ENCODE measurements around the gene SMIM10L2A. TPM values are rescaled to one million over a fixed set of nuclear protein-coding genes. Genes with fewer than 3 reads are reported as not detected.

The SMIM10L2A gene
- total RNA-seq, 4 donors from 2014 or later: 0.83 to 1.6 (median 1.2) TPM

DNA sequence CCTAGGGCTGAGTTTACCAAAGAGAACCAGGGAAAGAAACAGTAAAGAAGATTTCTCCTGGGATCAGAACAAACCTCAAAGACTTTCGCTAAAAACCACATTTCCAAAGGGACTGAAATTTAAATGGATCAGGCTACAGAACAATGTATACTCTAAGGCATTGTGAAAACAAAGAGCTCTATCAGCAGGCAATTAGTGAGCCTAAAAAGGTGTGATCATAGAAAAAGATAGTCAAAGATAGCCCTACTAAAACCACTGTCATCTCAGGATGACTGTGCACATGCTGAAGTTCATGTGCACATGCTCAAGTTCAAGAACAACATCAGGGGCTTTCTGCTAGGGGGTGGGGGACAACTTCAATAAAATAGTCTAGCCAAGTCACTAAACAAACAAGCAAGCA, 12.9 kb upstream of the SMIM10L2A start:
- Histone ChIP-seq H3K9me3 (no peaks in the 10 kb centered on the region), H3K27ac (replicated peaks in 1 of 4) (no peak overlapping the region), H3K4me3 (no peak overlapping the region), H3K36me3 (no peaks in the 10 kb centered on the region), H3K27me3 (peaks cover 0 to 6% (median 0%) of the 10 kb centered on the region in 4 donors), H3K4me1 (no peaks in the 10 kb centered on the region)
- DNase-seq (ENCODE audit: extremely low spot score): no peak
- TF ChIP-seq POLR2AphosphoS5 (IDR thresholded peaks at IDR 0.05) (no peak), EP300 (IDR thresholded peaks at IDR 0.05) (no peak), CTCF (IDR thresholded peaks at IDR 0.05) (no peak), POLR2A (IDR thresholded peaks at IDR 0.05; ENCODE audit: low read depth) (no peak)
- intact Hi-C loops (cut with DNase I): no loop called here
- WGBS: 58% methylated on average over 1 of the region's 1 CpG

- Histone ChIP-seq H3K4me3 (no peak overlapping the region), H3K36me3 (no peaks in the 10 kb centered on the region), H3K27me3 (peaks cover 0 to 6% (median 0%) of the 10 kb centered on the region in 4 donors), H3K27ac (replicated peaks in 1 of 4) (no peak overlapping the region), H3K4me1 (no peaks in the 10 kb centered on the region), H3K9me3 (no peaks in the 10 kb centered on the region)
- no peak for DNase-seq (ENCODE audit: extremely low spot score)
- 66% methylated on average over 2 of the region's 2 CpGs for WGBS
- intact Hi-C loops (cut with DNase I): no loop called here
- TF ChIP-seq CTCF (IDR thresholded peaks at IDR 0.05): no peak
- no peak for TF ChIP-seq POLR2A (IDR thresholded peaks at IDR 0.05; ENCODE audit: low read depth)
- no peak for TF ChIP-seq POLR2AphosphoS5 (IDR thresholded peaks at IDR 0.05)
- TF ChIP-seq EP300 (IDR thresholded peaks at IDR 0.05): no peak
These were observed 10.7 kb upstream of the SMIM10L2A start for GRCh38 chrX:135410861-135411627.

DNA sequence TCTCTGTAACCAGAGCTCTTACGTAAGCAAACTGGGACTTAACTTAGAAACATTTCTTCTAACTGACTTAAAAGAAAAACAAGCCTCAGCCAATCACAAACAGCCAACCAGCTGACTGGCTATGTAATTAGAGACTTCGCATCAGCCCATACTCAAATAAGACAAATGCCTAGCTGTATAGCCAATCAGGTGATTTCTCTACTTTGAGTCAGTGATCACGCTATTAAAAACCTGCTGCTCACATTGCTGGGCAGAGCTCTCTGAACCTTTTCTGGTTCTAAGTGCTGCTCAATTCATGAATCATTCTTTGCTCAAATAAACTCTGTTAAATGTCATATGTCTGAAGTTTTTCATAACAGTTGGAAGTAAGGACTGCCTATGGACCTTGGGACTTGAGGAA, 9.9 kb upstream of the SMIM10L2A start:
- no peak overlapping the region for H3K4me3 ChIP-seq
- intact Hi-C loops (cut with DNase I): no loop called here
- H3K36me3 ChIP-seq: no peaks in the 10 kb centered on the region
- TF ChIP-seq POLR2A (IDR thresholded peaks at IDR 0.05; ENCODE audit: low read depth) (no peak), CTCF (IDR thresholded peaks at IDR 0.05) (no peak), EP300 (IDR thresholded peaks at IDR 0.05) (no peak), POLR2AphosphoS5 (IDR thresholded peaks at IDR 0.05) (no peak)
- H3K4me1 ChIP-seq: no peaks in the 10 kb centered on the region
- no peaks in the 10 kb centered on the region for H3K9me3 ChIP-seq
- H3K27ac ChIP-seq (replicated peaks in 1 of 4): no peak overlapping the region
- WGBS: 62% methylated on average over 3 of the region's 3 CpGs
- no peak for DNase-seq (ENCODE audit: extremely low spot score)
- peaks cover 0 to 6% (median 0%) of the 10 kb centered on the region in 4 donors for H3K27me3 ChIP-seq

DNA sequence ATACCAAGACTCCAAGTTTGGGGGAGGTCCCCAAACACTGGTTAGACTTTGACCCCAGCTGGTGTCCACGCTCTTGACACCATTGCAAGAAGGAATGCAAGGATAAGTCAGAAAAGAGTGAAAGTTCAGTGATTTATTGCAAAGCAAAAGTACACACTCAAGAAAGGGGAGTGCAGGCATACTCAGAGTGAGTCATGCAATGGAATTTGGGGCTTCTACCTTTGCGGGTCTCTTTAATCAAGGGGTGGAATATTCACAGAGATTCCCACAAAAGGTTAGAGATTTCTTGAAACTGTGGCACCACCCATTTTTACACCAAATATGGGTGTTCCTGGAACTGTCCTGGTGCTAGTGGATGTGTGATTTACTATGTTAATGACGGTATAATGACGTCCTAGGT, 5.2 kb upstream of the SMIM10L2A start:
- Histone ChIP-seq H3K4me3 (no peak overlapping the region), H3K36me3 (no peaks in the 10 kb centered on the region), H3K27me3 (no peaks in the 10 kb centered on the region), H3K4me1 (no peaks in the 10 kb centered on the region), H3K9me3 (no peaks in the 10 kb centered on the region), H3K27ac (replicated peaks in 1 of 4) (no peak overlapping the region)
- 77% methylated on average over 4 of the region's 4 CpGs for WGBS
- TF ChIP-seq EP300 (IDR thresholded peaks at IDR 0.05) (no peak), POLR2A (IDR thresholded peaks at IDR 0.05; ENCODE audit: low read depth) (no peak), CTCF (IDR thresholded peaks at IDR 0.05) (no peak), POLR2AphosphoS5 (IDR thresholded peaks at IDR 0.05) (no peak)
- DNase-seq (ENCODE audit: extremely low spot score): no peak
- intact Hi-C loops (cut with DNase I): no loop called here

Data from esophagus muscularis mucosa (tissue), 4 donors.